HL-60 (cell line): ENCODE results near the gene DCDC1.

Experiments used
- DNase-seq, 2 experiments: peaks; one replicate each; pipeline ENCODE4 v3.0.0-alpha.2; 2010 to 2020; ENCODE audit warnings: low read depth in 1 of 2, low spot score in 1 of 2
- H3K27ac ChIP-seq: fragments of 250-450 bp; sonication (Bioruptor Pico); replicated peaks from 2 replicates; pipeline ENCODE4 v1.5.1; 2020; ENCODE audit warnings: mild to moderate bottlenecking, moderate library complexity
- H3K27me3 ChIP-seq: fragments of 250-450 bp; sonication (Bioruptor Pico); 2 replicates; pipeline ENCODE4 v1.5.1; 2021; ENCODE audit warnings: mild to moderate bottlenecking, moderate library complexity; ENCODE audit not compliant: insufficient read depth, poor library complexity, severe bottlenecking
- H3K4me3 ChIP-seq: replicated peaks from 2 replicates; pipeline ENCODE4 v1.5.1; 2011; ENCODE audit warnings: mild to moderate bottlenecking, control low read depth, low read length; ENCODE audit not compliant: insufficient read depth
- GABPA ChIP-seq: IDR thresholded peaks from 2 replicates; pipeline ENCODE4 v1.6.1; 2012; ENCODE audit warnings: low read depth
- POLR2AphosphoS5 ChIP-seq: IDR thresholded peaks from 2 replicates; pipeline ENCODE4 v1.6.1; 2012; ENCODE audit warnings: low read depth
- REST ChIP-seq: IDR thresholded peaks from 2 replicates; pipeline ENCODE4 v1.6.1; 2012; ENCODE audit warnings: low read depth; ENCODE audit not compliant: insufficient replicate concordance
- SPI1 ChIP-seq: IDR thresholded peaks from 2 replicates; pipeline ENCODE4 v1.6.1; 2012; ENCODE audit warnings: low read depth, mild to moderate bottlenecking, borderline replicate concordance
- TF ChIP-seq, protein P1 (sequence below): IDR thresholded peaks from one replicate; pipeline ENCODE4 v1.5.1; 2011; ENCODE audit warnings: low read length, control low read depth, inconsistent platforms; ENCODE audit not compliant: insufficient read depth

DCDC1 gene

DNA sequence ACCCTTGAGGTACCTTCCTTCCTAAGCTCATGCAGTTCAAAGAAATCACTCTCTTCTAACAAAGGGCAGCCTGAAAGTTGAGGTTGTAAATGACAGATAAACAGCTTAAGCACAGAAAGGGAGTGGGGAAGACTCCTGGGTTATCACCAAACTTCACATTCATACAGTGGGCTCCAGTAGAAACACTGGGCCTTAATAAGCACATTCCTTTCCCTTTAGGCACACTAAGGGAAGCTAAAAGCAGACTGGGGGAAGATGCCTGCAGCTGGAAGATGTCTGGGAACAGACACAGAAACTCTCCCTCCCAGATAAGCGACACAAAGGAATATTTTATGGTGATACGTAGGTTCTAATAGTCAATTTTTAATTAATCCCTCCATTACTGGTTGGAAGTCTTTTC is 433.0 kb downstream of the DCDC1 start:
- H3K27ac ChIP-seq = no peak overlapping the region
- no peaks in the 10 kb centered on the region for H3K27me3 ChIP-seq
- no peak overlapping the region for H3K4me3 ChIP-seq
- no peak for DNase-seq
- TF ChIP-seq GABPA (no peak), REST (no peak)

- no peak for DNase-seq
- no peaks in the 10 kb centered on the region for H3K27me3 ChIP-seq
- H3K4me3 ChIP-seq = no peak overlapping the region
- no peak overlapping the region for H3K27ac ChIP-seq
- TF ChIP-seq REST (no peak), SPI1 (no peak), POLR2AphosphoS5 (no peak), GABPA (no peak)
- TF ChIP-seq, protein P1, sequence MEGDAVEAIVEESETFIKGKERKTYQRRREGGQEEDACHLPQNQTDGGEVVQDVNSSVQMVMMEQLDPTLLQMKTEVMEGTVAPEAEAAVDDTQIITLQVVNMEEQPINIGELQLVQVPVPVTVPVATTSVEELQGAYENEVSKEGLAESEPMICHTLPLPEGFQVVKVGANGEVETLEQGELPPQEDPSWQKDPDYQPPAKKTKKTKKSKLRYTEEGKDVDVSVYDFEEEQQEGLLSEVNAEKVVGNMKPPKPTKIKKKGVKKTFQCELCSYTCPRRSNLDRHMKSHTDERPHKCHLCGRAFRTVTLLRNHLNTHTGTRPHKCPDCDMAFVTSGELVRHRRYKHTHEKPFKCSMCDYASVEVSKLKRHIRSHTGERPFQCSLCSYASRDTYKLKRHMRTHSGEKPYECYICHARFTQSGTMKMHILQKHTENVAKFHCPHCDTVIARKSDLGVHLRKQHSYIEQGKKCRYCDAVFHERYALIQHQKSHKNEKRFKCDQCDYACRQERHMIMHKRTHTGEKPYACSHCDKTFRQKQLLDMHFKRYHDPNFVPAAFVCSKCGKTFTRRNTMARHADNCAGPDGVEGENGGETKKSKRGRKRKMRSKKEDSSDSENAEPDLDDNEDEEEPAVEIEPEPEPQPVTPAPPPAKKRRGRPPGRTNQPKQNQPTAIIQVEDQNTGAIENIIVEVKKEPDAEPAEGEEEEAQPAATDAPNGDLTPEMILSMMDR = no peak
Observed at GRCh38 chr11:30935861-30936260, 433.7 kb downstream of the DCDC1 start.

- TF ChIP-seq SPI1 (no peak), GABPA (no peak), POLR2AphosphoS5 (no peak), REST (no peak)
- TF ChIP-seq, protein P1 = no peak
- H3K4me3 ChIP-seq = no peak overlapping the region
- peaks cover 3% of the 10 kb centered on the region for H3K27me3 ChIP-seq
- H3K27ac ChIP-seq = no peak overlapping the region
- no peak for DNase-seq
Observed at GRCh38 chr11:30926130-30926529, 443.4 kb downstream of the DCDC1 start.

DNA sequence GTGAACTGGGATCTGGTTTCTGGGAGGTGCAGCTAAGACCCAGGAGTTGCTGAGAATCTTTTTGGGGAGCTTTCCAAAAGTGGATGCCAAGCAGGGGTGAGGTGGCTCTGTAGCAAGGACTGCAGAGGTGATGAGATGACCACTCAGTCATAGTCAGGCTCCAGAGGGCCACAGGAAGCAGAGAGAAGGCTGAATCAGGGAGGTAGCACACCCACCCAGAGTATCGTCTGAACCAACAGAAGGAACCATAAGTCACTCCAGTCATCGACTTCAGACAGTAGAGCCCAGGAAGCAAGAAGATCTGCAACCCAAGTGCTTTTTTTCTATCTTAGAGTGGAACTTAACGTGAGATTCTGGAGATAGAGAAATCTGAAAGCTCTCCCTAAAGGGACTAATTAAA is 447.7 kb downstream of the DCDC1 start:
- no peak for DNase-seq

More for the DNA sequence above, 447.7 kb downstream of the DCDC1 start:
- Histone ChIP-seq H3K4me3 (no peak overlapping the region), H3K27ac (no peak overlapping the region), H3K27me3 (peaks cover 3% of the 10 kb centered on the region)
- no peak for TF ChIP-seq REST
- TF ChIP-seq SPI1 = no peak
- TF ChIP-seq POLR2AphosphoS5 = no peak
- TF ChIP-seq, protein P1 = no peak
- TF ChIP-seq GABPA = no peak
